Stimulated activated naive CD4-positive, alpha-beta T cell (primary cell): Measurements from ENCODE around the gene LAT.
"Not testable (repeated sequence)": the region's sequence is repeated elsewhere in the genome, so short reads cannot be mapped to it uniquely, and the experiment has no call there.

Experiments
- DNase-seq, 6 experiments: peaks; one replicate each; lab custom pipeline; 2025; lab: John Stamatoyannopoulos, UW

The LAT gene

GRCh38 chr16:28977703-28978662 lies 6.9 kb upstream of the LAT start:
- DNase-seq, result peak in 3 of 6 experiments; percentile 20 to 60 (median 26)

GRCh38 chr16:28980330-28980729 lies 4.5 kb upstream of the LAT start:
- not testable (repeated sequence) for DNase-seq

- no peak for DNase-seq
Measured at GRCh38 chr16:28980929-28981328, 3.9 kb upstream of the LAT start.

- DNase-seq, result peak in 2 of 6 experiments; percentile 9 to 20
Measured at GRCh38 chr16:28981517-28981916, 3.3 kb upstream of the LAT start.

- no peak for DNase-seq
Measured at GRCh38 chr16:28982418-28982817, 2.4 kb upstream of the LAT start.

- no peak for DNase-seq
Measured at GRCh38 chr16:28982949-28983348, 1.9 kb upstream of the LAT start.

GRCh38 chr16:28983644-28984043 lies 1.2 kb upstream of the LAT start:
- DNase-seq, result no peak

- DNase-seq, result peak in 1 of 6 experiments; percentile 33
Measured at GRCh38 chr16:28984091-28984490, 761 bp upstream of the LAT start.

- peak in 2 of 6 experiments; percentile 50 to 54 for DNase-seq
Measured at GRCh38 chr16:28985211-28986041, 574 bp downstream of the LAT start.

- DNase-seq, result no peak
Measured at GRCh38 chr16:28986046-28986445, 1.2 kb downstream of the LAT start.

GRCh38 chr16:28986492-28986891 lies 1.6 kb downstream of the LAT start:
- DNase-seq, result no peak

- peak in 1 of 6 experiments; percentile 42 for DNase-seq
Measured at GRCh38 chr16:28987170-28987853, 2.5 kb downstream of the LAT start.

- DNase-seq, result no peak
Measured at GRCh38 chr16:28989363-28989762, 4.5 kb downstream of the LAT start.

- DNase-seq, result peak in 2 of 6 experiments; percentile 24 to 72
Measured at GRCh38 chr16:28990375-28991040, 5.7 kb downstream of the LAT start.

GRCh38 chr16:28991687-28992086 lies 6.8 kb downstream of the LAT start:
- no peak for DNase-seq

GRCh38 chr16:28992496-28992895 lies 7.6 kb downstream of the LAT start:
- no peak for DNase-seq

GRCh38 chr16:28998837-28999236 lies 14.0 kb downstream of the LAT start:
- no peak for DNase-seq

GRCh38 chr16:28999577-28999976 lies 14.7 kb downstream of the LAT start:
- DNase-seq, result no peak

GRCh38 chr16:29000019-29000418 lies 15.2 kb downstream of the LAT start:
- no peak for DNase-seq

- DNase-seq, result not testable (repeated sequence)
Measured at GRCh38 chr16:29004496-29005139, 19.8 kb downstream of the LAT start.
